ENCODE measurements around the gene TRAPPC2B.

DNA sequence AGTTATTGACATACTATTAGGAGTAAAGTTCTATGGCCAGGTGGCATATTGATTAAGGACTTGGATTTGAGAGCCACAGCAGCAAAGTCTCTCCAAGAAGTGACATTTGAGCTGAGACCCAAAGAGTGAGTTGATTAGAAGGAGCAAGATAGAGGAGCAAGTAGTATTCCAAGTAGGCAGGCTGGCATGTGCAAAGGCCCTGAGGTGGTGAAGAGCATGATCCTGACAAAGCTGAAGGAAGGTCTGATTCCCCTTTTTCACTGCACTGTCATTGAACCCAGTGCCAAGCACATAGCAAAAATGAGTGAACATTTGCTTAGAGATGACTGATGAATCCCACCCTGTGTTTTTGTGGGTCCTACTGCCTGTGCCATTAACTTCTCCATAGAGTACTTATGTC, 38.4 kb upstream of the TRAPPC2B start:
- TF ChIP-seq, protein P1, sequence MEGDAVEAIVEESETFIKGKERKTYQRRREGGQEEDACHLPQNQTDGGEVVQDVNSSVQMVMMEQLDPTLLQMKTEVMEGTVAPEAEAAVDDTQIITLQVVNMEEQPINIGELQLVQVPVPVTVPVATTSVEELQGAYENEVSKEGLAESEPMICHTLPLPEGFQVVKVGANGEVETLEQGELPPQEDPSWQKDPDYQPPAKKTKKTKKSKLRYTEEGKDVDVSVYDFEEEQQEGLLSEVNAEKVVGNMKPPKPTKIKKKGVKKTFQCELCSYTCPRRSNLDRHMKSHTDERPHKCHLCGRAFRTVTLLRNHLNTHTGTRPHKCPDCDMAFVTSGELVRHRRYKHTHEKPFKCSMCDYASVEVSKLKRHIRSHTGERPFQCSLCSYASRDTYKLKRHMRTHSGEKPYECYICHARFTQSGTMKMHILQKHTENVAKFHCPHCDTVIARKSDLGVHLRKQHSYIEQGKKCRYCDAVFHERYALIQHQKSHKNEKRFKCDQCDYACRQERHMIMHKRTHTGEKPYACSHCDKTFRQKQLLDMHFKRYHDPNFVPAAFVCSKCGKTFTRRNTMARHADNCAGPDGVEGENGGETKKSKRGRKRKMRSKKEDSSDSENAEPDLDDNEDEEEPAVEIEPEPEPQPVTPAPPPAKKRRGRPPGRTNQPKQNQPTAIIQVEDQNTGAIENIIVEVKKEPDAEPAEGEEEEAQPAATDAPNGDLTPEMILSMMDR (conservative IDR thresholded peaks at IDR 0.05 in 1 of 2, IDR thresholded peaks at IDR 0.05 in 1 of 2; ENCODE audit: low read depth in 1 of 2, low read length in 2 of 2), result no peak
- TF ChIP-seq EZH2 (IDR thresholded peaks at IDR 0.05; ENCODE audit: low read length, missing control alignments), result no peak

All from fibroblast of lung (primary cell).